ENCODE data around the gene ETFA. TPM values are rescaled to one million over a fixed set of nuclear protein-coding genes. Genes with fewer than 3 reads are reported as not detected.

ETFA gene
- total RNA-seq, 1 experiment from 2014 or later: 84.4 TPM

DNA sequence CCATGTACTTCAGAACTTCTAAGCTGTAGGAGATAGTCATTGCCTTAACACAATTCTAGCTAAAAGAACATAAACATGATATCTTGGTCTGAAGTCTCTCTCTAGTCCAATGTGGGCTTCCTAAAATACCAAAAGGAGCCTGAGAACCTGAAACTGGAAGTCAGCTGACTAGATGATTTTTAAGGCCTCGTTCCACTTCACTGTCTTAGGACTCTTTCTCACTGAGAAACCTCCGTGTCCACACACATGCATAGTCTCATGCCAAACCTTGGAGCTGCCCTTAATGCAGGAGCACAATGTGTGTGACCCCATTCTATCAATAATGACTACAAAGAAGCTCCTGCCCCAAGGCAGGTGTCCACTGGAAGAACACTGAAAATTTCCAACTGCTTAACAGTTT is 87.7 kb downstream of the ETFA start:
- peaks cover 16% of the 10 kb centered on the region for H3K36me3 Mint-ChIP-seq
- TF ChIP-seq, protein P1, sequence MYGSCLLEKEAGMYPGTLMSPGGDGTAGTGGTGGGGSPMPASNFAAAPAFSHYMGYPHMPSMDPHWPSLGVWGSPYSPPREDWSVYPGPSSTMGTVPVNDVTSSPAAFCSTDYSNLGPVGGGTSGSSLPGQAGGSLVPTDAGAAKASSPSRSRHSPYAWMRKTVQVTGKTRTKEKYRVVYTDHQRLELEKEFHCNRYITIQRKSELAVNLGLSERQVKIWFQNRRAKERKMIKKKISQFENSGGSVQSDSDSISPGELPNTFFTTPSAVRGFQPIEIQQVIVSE (CRISPR knock-in tag; IDR thresholded peaks at IDR 0.05; ENCODE audit: borderline replicate concordance): no peak
- TF ChIP-seq RORB (CRISPR knock-in tag; IDR thresholded peaks at IDR 0.05) (no peak), AFF4 (CRISPR knock-in tag; IDR thresholded peaks at IDR 0.05; ENCODE audit: borderline replicate concordance) (no peak), E2F4 (CRISPR knock-in tag; IDR thresholded peaks at IDR 0.05; ENCODE audit: borderline replicate concordance, low read depth) (no peak), PRRX2 (CRISPR knock-in tag; IDR thresholded peaks at IDR 0.05) (no peak), ESRRA (CRISPR knock-in tag; IDR thresholded peaks at IDR 0.05; ENCODE audit: borderline replicate concordance) (no peak), MYBL2 (CRISPR knock-in tag; IDR thresholded peaks at IDR 0.05) (no peak), NFYB (CRISPR knock-in tag; conservative IDR thresholded peaks at IDR 0.05; ENCODE audit: low read depth) (no peak), NR3C1 (CRISPR knock-in tag; conservative IDR thresholded peaks at IDR 0.05; ENCODE audit: low read depth) (no peak), CBFB (CRISPR knock-in tag; IDR thresholded peaks at IDR 0.05; ENCODE audit: low read depth) (no peak), ZNF425 (CRISPR knock-in tag; conservative IDR thresholded peaks at IDR 0.05) (no peak), IRF2 (CRISPR knock-in tag; IDR thresholded peaks at IDR 0.05; ENCODE audit: borderline replicate concordance, low read depth) (no peak), ZNF512 (CRISPR knock-in tag; IDR thresholded peaks at IDR 0.05; ENCODE audit: borderline replicate concordance) (no peak), SOX15 (CRISPR knock-in tag; IDR thresholded peaks at IDR 0.05) (no peak), ATF2 (CRISPR knock-in tag; IDR thresholded peaks at IDR 0.05; ENCODE audit: borderline replicate concordance, low read depth) (no peak)
- ATAC-seq (no peak), DNase-seq (ENCODE audit: low spot score) (no peak)
- H3K4me1 Mint-ChIP-seq: no peaks in the 10 kb centered on the region
- peaks cover 19% of the 10 kb centered on the region for H3K9me3 Mint-ChIP-seq
- no peak overlapping the region for H3K27ac Mint-ChIP-seq
- CTCF ChIA-PET: interaction anchor here (2.3 kb wide), 1 partner anchor 110 kb away, joined by 5 read pairs; no protein-coding TSS in a partner anchor
- POLR2A ChIA-PET: no interaction called here
- H3K27me3 Mint-ChIP-seq (ENCODE audit: low read depth): no peaks in the 10 kb centered on the region
- H3K4me3 Mint-ChIP-seq: no peak overlapping the region
